GM08714 (cell line): ENCODE measurements around the gene GPX2.

Experiments used
- H3K4me3 ChIP-seq: fragments of 200-500 bp; sonication (Bioruptor generic); 2 replicates; pipeline ENCODE4 v1.5.1; 2014; ENCODE audit warnings: mild to moderate bottlenecking, low read length, inconsistent platforms
- ZNF274 ChIP-seq: IDR thresholded peaks from 2 replicates; pipeline ENCODE4 v1.6.1; 2012; ENCODE audit warnings: mild to moderate bottlenecking, low read depth, low read length

The GPX2 gene

GRCh38 chr14:64952598-64953309, 10.2 kb upstream of the GPX2 start:
- no peak for TF ChIP-seq ZNF274
- no peak overlapping the region for H3K4me3 ChIP-seq

- TF ChIP-seq ZNF274, result no peak
- no peak overlapping the region for H3K4me3 ChIP-seq
Measured at GRCh38 chr14:64951724-64952123, 9.2 kb upstream of the GPX2 start.

DNA sequence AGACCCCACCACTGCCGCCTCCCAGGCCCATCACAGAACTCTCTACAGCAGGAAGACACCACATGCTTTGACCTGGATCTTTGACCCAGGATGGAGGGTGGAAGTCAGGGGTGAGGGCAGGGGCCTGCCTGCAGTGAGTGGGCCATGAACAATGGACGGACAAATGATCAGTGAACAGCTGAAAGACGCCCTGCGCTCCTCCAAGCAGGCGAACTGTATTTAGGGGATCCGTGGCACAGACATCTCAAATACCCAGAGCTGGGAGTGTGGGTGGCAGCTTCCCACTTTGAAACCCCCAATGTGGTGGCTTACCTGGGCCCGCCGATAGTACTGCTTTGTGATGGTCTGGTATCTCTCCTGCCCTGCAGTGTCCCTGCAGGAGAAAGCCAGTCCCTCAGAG, 8.7 kb upstream of the GPX2 start:
- no peak for TF ChIP-seq ZNF274
- H3K4me3 ChIP-seq, result no peak overlapping the region

GRCh38 chr14:64950889-64951288, 8.3 kb upstream of the GPX2 start:
- H3K4me3 ChIP-seq, result no peak overlapping the region
- TF ChIP-seq ZNF274, result no peak

DNA sequence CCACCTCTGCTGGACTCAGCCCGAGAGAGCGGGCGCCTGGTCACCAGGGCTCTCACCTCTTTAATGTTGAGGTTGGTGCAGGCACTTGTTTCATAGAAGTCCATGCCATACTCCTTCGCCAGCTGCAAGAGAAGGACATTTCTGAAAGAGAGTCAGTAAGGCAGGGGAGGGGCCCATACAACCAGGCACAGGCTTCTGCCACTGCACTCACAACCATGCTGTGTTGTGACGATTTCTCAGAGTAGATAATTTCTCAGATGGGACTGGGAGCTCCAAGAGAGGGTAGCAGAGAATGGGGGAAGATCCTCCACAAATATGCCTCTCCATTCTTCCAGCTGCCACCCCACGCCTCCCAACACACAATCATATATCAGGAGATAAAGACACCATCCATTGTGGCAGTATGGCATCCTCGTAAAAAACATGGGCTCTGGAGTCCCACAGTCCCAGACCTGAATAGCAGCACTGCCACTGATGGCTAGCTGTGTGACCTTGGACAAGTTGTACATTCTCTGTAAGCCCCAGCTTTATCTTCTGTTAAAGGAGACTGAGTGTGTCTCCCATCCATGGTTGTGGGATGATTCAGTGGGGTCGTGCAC, 6.2 kb upstream of the GPX2 start:
- no peak overlapping the region for H3K4me3 ChIP-seq
- TF ChIP-seq ZNF274, result no peak

DNA sequence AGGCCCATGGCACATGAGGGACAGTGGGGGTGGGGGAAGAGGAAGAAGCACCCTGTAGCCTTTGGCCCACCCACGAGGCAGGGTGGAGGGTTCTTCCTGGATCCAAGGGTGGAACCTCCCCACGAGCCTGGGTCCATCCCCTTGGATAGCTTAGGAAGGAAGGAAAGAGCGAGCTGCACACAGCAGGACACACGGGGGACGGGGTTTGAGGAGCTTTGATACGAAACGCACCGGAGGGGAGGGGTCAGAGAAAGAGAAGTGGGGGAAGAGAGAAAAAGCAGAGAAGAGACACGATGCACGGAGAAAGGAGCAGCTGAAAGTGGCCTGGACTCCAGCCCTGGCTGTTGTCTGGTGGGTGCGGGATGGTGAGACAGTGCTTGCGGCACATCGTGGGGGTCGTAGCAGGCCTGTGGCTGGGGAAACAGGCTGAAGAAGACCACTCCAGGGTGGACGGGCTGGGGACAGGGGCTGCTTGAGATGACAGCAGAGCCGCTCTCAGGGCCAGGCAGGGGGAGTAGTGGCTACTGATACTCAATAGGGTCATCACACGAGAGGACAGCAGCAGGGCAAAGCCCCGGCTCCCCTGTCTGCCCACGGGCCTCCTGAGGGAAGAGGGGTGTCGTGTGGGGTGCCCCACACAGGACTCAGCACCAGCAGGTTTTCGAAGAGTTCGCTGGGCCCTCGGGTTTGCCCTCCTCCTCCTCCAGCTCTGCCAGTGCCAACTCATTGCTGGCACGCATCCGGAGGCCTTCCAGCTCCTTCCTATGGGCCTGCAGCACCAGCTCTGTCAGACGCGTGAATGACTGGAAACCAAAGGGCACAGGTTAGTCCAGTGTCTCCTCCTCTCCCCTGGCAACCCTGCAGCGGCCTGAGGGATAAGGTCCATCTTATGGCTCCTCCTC, 5.4 kb upstream of the GPX2 start:
- no peak for TF ChIP-seq ZNF274
- H3K4me3 ChIP-seq, result no peak overlapping the region

DNA sequence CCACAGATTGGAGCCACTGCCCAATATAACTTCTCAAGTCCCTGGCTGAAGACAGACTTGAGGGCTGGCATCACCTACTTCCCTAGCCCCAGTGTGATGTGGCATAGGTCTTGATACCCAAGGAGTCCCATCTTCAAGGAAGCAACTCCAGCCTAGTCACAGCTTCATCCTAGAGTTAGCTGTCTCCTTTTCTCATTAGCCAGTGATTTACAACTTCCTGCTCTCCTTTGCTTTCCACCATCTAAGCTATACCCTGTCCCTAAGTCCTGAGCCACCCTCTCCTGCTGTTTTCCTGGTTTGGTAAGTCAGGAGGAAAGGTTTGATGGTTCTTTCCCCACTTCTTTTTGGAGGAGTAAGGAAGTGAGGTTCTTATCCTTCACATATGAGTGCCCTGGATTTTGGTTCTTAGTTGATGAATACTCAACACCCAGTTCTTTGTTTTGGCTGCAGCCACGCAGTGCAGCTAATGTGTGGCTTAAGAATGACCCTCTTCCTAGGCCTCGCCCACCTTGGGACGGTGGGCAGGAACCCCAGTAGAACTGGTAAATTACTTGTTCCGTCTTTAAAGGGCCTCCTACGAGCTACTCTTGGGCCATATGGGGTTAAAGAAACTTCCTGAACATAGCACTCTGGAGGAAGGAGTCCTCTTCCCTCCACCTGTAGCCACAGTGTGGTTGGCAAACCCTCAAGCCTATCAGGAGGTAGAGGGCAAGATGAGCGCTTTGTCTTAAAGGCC, 3.9 kb upstream of the GPX2 start:
- TF ChIP-seq ZNF274, result no peak
- no peak overlapping the region for H3K4me3 ChIP-seq

GRCh38 chr14:64945431-64946178, 3.1 kb upstream of the GPX2 start:
- no peak overlapping the region for H3K4me3 ChIP-seq
- TF ChIP-seq ZNF274, result no peak

GRCh38 chr14:64944861-64945260, 2.3 kb upstream of the GPX2 start:
- no peak overlapping the region for H3K4me3 ChIP-seq
- no peak for TF ChIP-seq ZNF274

GRCh38 chr14:64944041-64944440, 1.5 kb upstream of the GPX2 start:
- H3K4me3 ChIP-seq, result no peak overlapping the region
- TF ChIP-seq ZNF274, result no peak

GRCh38 chr14:64943556-64943955, 1.0 kb upstream of the GPX2 start:
- no peak for TF ChIP-seq ZNF274
- H3K4me3 ChIP-seq, result no peak overlapping the region

GRCh38 chr14:64940336-64940910, 2.1 kb downstream of the GPX2 start:
- no peak overlapping the region for H3K4me3 ChIP-seq
- TF ChIP-seq ZNF274, result no peak

DNA sequence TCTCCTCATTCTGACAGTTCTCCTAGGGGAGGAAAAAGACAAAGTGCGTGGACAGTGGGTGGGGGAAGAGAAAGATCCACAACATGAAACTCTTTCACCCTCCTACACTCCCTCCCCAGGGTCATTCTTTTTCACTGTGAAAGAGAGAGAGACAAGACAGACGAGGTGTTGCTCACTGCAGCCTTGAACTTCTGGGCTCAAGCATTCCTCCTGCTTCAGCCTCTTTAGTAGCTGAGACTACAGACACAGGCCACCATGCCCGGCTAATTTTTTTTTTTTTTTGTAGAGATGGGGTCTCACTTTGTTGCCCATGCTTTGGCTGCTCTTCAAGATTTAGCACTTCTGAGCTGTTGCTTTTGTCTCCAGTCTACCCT, 2.7 kb downstream of the GPX2 start:
- no peak overlapping the region for H3K4me3 ChIP-seq
- TF ChIP-seq ZNF274, result no peak
